Measurements from ENCODE around the gene CC2D2B.
A peak's percentile ranks its signal among the peaks of the same experiment; 100 is the strongest.

- TF ChIP-seq CTCF (IDR thresholded peaks at IDR 0.05 in 8 of 11, conservative IDR thresholded peaks at IDR 0.05 in 3 of 11) (peak; percentile 57 to 80 (median 77)), POLR2A (IDR thresholded peaks at IDR 0.05) (no peak), POLR2AphosphoS5 (IDR thresholded peaks at IDR 0.05) (no peak)
Observed at GRCh38 chr10:96017191-96017687, 109.5 kb downstream of the CC2D2B start.

Measured in spleen (tissue), 7 donors.